HG03060 (cell line): Measurements from ENCODE around the gene CLDN5.

Experiments used
- ATAC-seq: cut with Tn5 transposase; IDR thresholded peaks from one replicate; pipeline ENCODE4 v1.9.1; 2021; ENCODE audit warnings: low read depth, moderate number of reproducible peaks; ENCODE audit not compliant: unreplicated experiment

Gene CLDN5

DNA sequence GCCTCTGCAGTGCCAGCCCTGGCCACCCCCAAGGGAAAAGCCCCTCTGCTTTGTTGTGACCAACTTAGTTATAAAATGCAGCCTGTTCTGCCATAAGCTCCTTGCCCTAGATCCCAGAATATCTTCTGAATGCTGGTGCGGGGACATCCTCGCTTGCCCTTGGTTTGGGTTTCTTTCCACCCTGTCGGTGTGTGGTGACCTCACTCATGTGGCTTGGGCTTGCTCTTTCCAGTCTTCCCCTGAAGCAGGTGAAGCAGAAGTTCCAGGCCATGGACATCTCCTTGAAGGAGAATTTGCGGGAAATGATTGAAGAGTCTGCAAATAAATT lies 16.7 kb downstream of the CLDN5 start:
- ATAC-seq, result no peak

DNA sequence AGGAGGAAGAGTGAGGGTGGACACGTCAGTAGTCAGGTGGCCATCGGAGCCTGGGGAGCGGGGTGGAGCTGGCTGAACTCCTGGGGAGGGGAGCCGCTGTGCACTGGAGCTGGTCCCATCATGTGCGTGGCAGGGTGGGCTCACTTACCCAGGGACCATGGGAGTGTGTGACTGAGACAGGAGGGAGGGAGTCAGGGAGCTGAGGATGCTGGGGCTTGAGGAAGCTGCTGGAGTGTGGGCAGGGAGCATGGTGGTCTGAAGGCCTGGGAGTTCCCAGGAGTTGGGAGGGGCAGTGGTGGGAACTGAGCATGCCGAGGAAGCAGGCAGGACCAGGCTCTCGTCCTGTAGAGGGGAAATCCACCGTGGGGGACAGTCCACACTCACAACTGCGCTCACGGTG lies 18.0 kb downstream of the CLDN5 start:
- no peak for ATAC-seq

DNA sequence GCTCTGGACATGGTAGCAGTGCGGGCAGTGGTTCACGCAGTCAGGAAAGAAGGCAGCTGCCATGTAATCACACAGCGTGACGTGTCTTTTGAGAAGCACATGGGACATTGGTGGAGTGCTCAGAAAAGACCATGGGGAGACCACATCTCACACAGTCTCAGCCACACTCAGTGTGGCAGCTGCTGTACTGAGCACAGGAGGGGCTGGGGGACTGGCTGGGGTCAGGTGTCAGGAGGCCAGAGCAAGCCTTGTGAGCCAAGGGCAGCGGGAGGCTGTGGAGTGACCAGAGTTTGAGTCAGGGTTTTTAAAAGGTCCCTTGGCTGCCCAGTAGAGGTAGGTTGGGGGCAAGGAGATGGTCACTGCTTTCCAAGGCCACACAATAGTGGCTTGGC lies 18.5 kb downstream of the CLDN5 start:
- no peak for ATAC-seq

DNA sequence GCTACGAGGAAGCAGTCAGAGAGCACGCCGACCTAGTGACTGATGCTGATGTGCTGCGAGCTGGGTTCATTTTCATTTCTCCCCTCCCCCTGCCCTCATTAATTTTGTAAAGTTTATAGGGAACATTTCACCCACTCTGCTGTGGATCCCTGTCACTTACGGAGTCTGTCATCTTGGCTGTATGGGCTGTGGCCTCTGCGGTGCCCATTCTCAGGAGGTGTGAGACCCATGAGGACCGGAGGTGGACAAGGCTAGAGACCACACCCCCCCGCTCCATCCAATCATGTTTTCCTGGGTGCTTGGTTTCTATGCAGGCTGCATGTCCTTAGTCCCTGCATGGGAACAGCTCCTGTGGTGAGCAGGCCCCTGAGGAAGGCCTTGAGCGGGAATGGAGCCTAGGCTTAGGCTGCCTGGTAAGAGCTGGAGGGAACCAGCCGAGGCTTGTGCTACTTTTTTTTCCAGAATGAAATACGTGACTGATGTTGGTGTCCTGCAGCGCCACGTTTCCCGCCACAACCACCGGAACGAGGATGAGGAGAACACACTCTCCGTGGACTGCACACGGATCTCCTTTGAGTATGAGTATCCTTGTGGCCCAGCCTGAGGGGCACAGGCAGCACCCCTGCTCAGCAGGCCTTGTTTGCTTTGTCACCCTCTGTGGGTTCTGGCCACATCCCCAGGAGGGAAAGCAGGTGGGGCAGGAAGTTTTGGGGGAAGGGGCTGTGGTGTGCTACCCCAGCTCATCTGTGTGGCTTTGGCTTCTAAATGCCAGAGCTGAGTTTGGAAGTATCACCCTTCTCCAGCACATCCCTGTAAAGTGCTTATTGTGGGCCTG lies 19.1 kb downstream of the CLDN5 start:
- no peak for ATAC-seq

DNA sequence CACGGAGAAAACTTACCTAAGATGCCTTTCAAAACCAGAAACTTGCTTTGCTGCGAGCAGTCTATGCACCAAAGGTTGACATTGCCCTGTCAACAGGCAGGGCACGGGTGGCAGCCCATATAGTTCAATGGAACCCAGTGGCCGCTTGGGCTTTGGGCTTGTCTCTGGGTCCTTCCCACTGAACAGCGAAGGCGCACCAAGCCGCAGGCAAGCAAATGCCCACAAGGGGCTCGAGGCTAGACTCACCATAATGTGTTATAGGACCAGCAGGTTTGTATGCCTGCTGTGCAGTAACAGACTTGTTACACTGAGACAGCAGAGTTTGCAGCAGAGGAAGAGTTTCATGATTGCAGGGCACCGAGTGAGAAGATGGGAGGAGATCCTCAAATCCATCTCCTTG lies 20.3 kb downstream of the CLDN5 start:
- ATAC-seq, result no peak

DNA sequence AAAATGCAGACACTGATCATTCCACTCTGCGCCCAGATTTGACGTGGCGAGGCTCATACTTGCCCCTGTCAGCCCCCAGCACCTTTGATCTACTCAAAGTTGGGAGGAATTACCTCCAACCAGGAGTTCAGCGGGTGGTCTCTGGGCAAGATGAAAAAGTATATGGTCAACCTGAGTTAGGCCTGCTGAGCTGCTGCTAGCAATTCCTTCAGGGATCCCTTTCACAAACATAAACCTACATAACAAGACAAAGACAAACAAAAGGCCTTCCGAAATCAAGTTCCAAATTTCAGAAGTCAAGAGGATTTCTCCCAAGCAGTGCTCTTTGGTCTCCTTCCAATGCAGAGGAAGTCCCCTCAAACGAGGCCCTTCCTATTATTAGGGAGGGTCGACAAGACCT lies 20.8 kb downstream of the CLDN5 start:
- no peak for ATAC-seq

DNA sequence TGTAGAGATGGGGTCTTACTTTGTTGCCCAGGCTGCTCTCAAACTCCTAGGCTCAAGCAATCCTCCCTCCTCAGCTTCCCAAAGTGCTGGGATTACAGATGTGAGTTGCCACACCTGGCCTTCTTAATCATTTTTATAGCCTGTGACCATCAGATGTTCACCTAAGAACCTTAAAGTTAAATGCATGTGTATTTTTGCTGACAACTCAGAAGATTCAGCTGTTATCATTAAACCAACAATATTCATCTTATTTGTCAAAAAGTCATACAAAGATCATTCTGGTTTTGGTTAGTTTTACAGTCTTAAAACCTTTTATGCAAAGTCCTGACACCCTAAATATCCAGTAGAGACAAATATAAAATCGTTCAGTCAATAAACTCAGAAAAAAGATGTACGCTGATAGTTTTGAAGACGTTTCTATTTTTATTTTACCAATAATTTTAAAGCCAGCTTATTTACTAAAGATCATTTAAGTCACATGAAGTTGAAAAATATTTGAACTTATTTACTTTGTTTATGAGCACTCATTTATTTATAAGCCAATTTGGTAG lies 22.2 kb downstream of the CLDN5 start:
- no peak for ATAC-seq

DNA sequence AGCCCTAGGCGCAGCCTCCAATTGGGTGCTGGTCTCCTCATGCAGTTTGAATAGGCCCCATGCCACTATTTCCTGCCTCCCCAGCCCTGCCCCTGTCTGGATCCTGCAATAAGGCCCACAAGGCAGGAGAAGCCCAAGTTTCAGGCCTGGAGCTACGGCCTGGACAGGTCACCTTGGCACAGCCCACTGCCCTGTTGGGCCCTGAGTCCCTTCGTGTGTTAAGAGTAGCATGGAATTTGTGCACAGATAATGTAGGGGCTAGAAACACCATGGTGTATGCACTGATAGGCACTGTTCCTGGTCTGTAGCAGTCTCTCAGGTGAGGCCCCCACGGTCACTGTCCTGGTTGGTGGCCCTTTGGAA lies 24.3 kb downstream of the CLDN5 start:
- no peak for ATAC-seq

DNA sequence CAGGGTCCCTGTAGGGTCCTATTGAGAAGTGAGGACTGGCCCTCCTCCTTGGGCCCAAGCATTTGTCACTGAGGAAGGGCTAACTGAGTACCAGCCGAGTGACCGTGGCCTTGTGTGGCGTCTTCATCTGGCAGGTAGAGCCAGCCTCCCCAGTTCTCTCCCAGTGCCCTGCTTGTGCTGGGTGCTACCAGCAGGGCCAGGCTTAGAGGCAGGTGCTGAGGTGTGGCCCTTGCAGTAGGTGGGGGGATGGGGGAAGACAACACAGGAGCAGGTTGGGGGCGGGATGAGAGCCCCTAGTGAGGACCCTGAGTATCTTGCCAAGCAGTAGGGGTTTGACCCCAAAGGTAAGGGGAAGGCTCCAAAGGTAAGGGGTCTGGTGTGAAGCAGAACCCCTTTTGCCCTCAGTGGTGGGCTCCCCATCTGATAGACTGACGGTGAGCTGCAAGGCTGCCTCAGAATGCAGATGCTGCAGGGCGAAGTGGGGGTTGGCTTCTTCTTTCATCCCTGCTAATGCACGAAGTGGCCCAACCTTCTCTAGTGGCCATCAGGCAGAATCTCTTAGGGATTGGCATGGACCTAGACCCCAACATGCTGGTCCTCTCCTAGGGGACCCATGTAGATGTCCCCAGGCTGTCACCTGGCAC lies 24.9 kb downstream of the CLDN5 start:
- ATAC-seq, result no peak

DNA sequence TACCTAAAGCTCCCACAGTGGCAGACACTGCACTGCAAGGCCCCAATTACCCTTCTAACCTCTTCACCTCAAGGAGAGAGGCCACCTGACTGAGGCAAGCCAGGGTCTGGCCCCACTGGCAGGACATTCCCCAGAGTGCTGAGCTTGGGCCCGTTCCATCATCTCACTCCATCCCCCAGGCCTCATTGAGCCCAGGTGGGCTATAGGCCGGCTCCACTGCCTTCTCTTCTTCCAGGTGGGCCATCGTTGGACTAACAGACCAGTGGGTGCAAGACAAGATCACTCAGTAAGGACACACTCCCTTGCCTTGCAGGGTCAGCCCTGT lies 25.4 kb downstream of the CLDN5 start:
- ATAC-seq, result no peak

DNA sequence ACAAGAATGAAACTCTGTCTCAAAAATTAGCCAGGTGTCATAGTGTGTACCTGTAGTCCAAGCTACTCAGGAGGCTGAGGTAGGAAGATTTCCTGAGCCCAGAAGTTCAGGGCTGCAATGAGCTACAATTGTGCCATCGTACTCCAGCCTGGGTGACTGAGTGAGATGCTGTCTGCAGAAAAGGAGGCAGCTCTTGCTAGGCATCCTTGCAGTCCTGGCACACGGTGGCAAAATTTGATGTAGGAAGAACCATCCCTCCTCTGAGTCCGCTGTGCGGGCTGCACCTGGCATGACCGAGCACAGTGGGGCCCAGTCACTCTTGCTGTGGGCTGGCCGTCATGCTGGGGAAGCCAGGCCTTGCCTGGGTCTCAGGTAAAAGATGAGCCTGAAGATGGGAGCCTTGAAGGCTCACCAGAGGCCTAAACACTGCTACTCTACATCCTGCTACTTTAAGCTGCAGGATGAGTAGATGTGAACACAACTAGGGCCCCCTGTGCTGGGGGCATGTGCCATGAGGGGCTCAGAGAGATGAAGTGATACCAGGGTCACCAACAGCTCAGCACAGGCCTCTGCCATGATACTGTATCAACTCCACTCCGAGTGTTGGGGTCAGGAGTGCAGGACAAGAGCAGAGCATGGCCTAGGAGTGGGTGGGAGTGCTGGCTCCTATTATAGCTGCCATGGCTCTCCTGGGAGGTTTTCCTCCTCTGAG lies 25.9 kb downstream of the CLDN5 start:
- no peak for ATAC-seq

DNA sequence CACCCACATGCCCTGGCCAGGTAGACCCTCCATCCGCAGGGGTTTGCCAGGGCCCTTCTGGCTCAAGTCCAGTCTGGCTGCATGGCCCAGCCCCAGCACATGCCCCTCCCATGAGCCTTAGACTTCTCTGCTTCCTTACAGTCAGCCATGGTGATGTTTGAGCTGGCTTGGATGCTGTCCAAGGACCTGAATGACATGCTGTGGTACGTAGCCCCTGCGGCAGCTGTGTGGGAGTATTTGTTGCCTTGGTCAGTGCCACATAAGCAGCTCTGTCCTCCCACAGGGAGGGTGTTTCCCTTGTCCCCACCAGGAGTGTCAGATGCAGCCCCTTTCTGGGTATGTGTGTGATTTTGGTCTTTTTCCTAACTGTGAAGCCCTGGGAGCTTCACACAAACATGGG lies 27.0 kb downstream of the CLDN5 start:
- no peak for ATAC-seq

DNA sequence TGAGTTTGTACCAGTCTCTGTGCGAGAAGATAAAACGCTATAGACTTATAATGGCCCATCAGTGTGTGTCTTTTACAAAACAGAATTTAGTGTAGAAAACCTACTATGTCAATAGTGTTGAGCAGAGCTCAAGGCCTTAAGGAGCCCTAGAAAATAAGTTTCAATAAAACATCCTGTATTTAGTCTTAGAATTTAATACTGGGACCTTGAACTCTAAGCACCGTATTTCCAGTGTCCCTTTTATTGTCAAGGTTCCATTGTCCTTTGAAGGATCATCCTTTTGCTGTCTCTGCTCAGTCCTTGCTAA lies 27.9 kb downstream of the CLDN5 start:
- no peak for ATAC-seq

DNA sequence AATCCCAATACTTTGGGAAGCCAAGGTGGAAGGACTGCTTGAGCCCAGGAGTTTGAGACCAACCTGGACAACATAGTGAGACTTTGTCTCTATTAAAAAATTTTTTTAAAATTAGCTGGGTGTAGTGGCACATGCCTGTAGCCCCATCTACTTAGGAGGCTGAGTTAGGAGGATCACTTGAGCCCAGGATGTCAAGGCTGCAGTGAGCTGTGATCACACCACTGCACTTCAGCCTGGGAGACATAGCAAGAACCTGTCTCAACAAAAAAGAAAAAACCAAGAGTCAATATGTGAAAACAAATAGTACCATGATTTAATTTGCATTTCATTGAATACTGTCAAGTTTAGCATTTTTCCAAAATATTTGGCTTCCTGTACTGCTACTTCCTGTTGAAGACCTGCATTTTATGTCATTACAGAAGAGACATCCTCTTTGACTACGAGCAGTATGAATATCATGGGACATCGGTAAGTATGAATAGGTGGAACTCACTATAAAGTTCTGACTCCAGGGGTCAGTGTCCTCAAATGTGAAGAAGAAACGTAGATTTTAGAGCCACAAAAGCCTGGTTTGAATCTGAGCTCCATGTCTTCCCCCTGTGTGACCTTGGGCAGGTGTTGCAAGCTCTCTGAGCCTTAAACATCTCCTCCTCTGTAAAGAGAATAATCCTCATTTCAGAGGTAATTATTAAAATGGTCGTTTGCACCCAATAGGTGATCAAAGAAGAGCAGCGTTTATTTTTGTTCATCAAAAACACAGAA lies 28.5 kb downstream of the CLDN5 start:
- ATAC-seq, result no peak

DNA sequence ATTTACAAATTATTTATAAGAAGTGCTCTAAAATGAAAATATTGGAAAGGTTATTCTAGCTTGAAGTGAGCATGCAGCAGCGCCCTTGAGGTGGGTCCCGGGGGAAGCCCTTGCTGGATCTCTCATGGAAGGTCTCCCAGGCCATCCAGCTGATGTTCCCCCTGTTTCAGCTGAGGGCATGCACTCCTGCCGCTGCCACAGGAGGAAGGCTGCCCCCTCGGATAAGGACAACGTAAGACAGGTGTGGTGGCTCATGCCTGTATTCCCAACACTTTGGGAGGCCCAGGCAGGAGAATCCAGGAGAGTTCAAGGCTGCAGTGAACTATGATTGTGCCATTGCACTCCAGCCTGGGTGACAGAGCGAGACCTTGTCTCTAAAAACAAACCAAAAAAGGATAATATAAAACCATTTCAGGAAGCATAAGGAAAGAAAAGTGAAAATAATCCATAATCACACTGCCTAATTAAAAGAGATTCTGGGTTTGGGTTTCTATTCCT lies 29.5 kb downstream of the CLDN5 start:
- no peak for ATAC-seq

DNA sequence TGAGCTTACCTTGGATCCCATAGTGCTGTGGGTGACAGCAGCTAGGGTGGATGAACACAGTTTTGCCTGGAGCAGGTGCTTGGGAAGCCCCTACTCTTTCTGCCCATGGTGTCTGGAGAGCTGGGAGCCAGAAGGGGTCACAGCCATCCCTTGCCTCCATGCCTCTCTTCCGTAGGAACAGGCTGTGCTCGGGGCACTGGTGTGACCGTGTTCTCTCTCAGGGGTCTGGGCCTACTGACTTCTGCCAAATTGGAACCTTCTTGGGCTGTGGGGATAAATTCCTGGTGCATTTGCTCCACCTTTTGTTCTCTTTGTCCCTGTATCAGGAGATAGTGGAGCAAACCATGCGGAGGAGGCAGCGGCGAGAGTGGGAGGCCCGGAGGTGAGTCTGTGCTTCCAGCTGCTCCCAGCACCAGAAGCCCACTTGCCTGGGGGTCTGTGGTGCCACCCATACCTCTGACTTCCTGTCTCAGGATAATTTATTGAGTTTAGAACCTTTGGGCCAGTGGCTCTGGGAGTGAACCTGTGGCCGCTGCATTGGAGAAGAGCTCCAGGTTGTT lies 30.1 kb downstream of the CLDN5 start:
- no peak for ATAC-seq

DNA sequence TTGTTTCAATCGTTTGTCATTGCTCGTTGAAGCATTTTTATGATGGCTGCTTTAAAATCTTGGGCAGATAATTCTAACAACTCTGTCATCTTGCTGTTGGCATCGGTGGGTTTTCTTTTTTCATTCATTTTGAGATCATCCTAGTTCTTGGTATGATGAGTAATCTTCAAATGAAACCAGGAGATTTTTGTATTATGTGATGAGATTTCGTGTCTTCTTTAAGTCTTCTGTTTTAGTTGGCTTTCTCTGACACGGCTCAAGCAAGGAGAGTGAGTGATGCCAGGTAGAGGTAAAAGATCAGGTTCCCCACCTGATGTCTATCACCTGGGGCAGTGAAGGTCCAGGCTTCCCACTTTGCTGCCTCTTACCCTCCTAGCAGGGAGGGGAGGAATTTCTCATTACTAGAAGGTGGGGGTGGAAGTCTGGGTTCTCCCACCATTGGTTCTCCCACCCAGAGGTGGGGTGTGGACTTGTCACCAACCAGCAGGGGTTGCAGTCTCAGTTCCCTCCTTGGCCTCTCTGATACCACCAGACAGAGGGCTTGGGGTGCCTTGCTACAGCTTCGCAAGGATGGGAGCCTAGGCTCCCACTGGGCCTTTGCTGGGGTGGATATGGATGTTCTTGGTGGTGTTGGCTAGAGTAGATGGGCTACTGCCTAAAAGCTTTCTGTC lies 31.6 kb downstream of the CLDN5 start:
- no peak for ATAC-seq

DNA sequence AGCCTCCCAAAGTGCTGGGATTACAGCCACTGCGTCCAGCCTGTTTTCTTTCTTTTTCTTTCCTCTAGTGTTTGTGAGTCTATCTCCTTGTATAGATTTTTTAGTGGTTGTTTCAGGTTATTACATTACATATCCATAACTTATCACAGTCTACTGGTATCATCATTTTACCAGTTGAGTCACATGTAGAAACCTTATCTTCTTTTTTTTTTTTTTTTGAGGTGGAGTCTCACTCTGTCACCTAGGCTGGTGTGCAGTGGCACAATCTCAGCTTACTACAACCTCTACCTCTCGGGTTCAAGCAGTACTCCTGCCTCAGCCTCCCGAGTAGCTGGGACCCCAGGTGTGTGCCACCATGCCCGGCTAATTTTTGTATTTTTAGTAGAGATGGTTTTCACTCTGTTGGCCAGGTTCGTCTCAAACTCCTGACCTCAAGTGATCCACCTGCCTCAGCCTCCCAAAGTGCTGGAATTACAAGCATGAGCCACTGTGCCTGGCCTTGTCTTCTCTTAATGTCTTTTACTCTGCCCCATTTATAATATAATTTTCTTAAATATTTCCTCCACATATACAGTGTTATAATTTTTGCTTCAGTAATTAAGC lies 33.5 kb downstream of the CLDN5 start:
- ATAC-seq, result no peak

DNA sequence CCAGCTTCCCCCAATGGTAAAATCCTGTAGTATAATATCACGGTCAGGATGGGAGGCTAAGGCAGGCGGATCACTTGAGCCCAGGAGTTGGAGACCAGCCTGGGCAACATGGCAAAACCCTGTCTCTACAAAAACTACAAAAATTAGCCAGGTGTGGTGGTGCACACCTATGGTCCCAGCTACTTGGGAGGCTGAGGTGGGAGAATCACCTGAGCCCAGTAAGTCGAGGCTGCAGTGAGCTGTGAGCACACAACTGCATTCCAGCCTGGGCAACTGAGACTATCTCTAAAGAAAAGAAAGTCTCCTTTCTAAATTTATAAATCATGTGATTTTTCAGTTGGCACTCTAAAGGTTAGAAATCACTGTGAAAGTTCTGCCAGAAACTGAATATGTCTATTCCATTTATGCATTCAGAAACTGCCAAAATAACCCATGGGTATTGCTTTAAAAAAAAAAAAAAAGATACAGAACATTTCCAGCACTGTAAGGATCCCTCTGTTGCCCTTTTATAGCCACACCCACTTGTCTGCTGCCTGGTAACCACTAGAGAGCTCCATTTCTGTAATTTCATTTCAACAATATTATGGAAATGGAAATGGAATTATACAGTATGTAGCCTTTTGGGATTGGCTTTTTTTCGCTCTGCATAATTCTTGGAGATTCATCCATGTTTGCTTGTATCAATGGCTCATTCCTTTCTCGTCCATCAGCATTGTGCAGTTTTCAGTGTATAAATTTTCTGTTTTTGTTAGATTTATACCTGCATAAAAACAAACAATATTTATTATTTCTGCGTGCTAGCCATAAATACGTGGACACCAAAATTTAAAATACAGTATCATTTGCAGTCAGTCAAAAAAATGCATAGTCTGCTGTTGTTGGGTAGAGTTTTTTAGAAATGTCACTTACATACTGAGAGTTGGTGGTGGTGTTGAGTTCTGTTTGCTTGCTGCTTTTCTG lies 35.0 kb downstream of the CLDN5 start:
- no peak for ATAC-seq
